IPS-20b (cell line): ENCODE results near the gene ADAMTS16.
"Not testable (repeated sequence)": the region's sequence is repeated elsewhere in the genome, so short reads cannot be mapped to it uniquely, and the experiment has no call there.

Experiments used
- H3K27ac ChIP-seq: one replicate; pipeline ENCODE4 v1.5.1; 2013; ENCODE audit warnings: low read length
- H3K27me3 ChIP-seq: 2 replicates; pipeline ENCODE4 v1.6.1; 2013; ENCODE audit warnings: mild to moderate bottlenecking, low read length, inconsistent platforms; ENCODE audit not compliant: insufficient read depth
- H3K36me3 ChIP-seq: 2 replicates; pipeline ENCODE4 v1.6.1; 2013; ENCODE audit warnings: low read depth, mild to moderate bottlenecking, inconsistent platforms, low read length, moderate library complexity; ENCODE audit not compliant: insufficient read depth
- H3K4me1 ChIP-seq: 2 replicates; pipeline ENCODE4 v1.6.1; 2013; ENCODE audit warnings: mild to moderate bottlenecking, control low read depth, inconsistent platforms, low read length, moderate library complexity; ENCODE audit not compliant: insufficient read depth
- H3K4me3 ChIP-seq: 2 replicates; pipeline ENCODE4 v1.5.1; 2013; ENCODE audit warnings: mild to moderate bottlenecking, low read length, inconsistent platforms
- H3K9ac ChIP-seq: 2 replicates; pipeline ENCODE4 v1.6.1; 2013; ENCODE audit warnings: low read depth, mild to moderate bottlenecking, inconsistent platforms, low read length, moderate library complexity
- H3K9me3 ChIP-seq: 2 replicates; pipeline ENCODE4 v1.6.1; 2013; ENCODE audit warnings: mild to moderate bottlenecking, low read depth, low read length, inconsistent platforms; ENCODE audit not compliant: insufficient read depth

Gene ADAMTS16

DNA sequence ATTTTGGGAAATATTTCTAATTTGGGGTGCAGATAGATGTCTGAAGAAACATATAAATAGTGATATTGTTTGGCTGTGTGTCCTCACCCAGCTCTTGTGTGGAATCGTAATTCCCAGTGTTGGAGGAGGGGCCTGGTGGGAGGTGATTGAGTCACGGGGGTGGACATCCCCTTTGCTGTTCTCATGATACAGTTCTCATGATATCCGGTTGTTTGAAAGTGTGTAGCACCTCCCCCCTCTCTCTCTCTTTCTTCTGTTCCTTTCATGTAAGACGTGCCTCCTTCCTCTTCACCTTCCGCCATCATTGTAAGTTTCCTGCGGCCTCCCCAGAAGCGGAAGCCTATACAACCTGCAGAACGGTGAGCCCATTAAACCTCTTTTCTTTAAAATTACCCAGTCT, 11.4 kb upstream of the ADAMTS16 start:
- no peak overlapping the region for H3K27ac ChIP-seq
- no peaks in the 10 kb centered on the region for H3K36me3 ChIP-seq
- H3K9ac ChIP-seq: no peak overlapping the region
- H3K4me1 ChIP-seq: no peaks in the 10 kb centered on the region
- no peak overlapping the region for H3K4me3 ChIP-seq
- H3K27me3 ChIP-seq: no peaks in the 10 kb centered on the region
- peaks cover 2% of the 10 kb centered on the region for H3K9me3 ChIP-seq

DNA sequence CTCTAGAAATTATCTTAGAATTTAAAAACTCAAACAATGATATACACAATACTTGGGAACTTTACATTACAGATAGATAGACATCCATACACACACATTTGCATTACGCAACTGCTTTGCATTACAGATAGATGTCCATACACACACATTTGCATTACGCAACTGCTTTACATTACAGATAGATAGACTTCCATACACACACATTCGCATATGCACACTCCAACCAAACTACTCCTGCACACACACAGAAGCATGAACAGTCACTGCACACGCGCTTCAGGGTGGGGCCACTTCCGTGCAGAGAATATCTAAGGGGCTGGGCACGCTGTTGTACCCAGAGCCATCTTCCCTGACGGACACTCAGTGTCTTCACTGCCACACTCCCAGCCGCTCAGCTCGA, 7.9 kb upstream of the ADAMTS16 start:
- Histone ChIP-seq H3K27me3 (no peaks in the 10 kb centered on the region), H3K9ac (no peak overlapping the region), H3K4me1 (no peaks in the 10 kb centered on the region), H3K36me3 (no peaks in the 10 kb centered on the region), H3K4me3 (no peak overlapping the region), H3K9me3 (peaks cover 7% of the 10 kb centered on the region), H3K27ac (no peak overlapping the region)

DNA sequence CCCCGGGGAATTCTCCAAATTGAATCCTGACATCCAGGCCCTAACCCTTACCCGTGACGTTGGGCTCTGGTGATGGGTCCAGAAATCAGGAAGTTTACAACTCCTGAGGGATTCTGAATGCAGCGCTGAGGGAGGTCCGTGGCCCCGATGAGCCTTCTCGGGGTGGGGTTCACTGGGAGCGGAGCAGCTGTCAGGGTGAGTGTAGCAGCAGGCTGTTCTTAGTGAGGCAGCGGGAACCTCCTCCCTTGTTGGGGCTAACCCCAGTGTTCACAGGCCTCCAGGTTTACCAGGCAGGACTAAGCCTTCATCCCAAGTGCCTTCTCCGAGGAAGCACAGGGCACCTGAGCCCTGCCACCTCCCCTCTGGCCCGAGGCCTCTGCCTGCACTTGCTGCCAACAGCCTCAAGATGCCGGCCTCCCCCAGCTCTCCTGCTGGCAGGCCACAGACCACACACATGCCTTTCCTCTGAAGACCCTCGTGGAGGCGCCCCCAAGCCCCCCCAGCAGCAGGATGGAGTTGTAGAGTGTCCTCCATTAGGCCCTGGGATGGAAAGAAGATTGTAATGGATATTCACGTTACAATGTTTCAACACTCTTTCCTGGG, 7.3 kb upstream of the ADAMTS16 start:
- peaks cover 7% of the 10 kb centered on the region for H3K9me3 ChIP-seq
- H3K27ac ChIP-seq: no peak overlapping the region
- H3K4me3 ChIP-seq: no peak overlapping the region
- no peaks in the 10 kb centered on the region for H3K27me3 ChIP-seq
- no peaks in the 10 kb centered on the region for H3K36me3 ChIP-seq
- H3K4me1 ChIP-seq: no peaks in the 10 kb centered on the region
- H3K9ac ChIP-seq: no peak overlapping the region

DNA sequence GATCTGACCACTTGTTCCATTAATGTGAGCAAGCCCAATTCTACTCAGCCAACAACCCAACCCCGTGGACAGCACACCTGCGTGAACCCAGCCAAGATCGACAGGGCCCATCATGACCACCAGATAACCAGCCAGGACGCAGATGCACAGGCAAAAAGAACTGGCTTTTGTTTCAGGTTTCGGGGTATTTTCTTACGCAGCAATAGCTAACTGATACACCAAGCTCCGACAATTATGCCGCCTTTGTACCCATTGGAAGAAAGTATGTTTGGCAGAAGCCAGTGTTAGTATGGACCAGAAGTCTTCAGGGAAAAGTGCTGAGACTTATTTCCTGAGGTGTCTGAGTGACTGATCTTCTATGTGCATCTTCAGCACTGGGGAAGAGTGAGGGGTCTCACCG, 6.0 kb upstream of the ADAMTS16 start:
- H3K9me3 ChIP-seq: peaks cover 7% of the 10 kb centered on the region
- H3K36me3 ChIP-seq: no peaks in the 10 kb centered on the region
- no peak overlapping the region for H3K4me3 ChIP-seq
- H3K27ac ChIP-seq: no peak overlapping the region
- peaks cover 4% of the 10 kb centered on the region for H3K27me3 ChIP-seq
- no peaks in the 10 kb centered on the region for H3K4me1 ChIP-seq
- no peak overlapping the region for H3K9ac ChIP-seq

DNA sequence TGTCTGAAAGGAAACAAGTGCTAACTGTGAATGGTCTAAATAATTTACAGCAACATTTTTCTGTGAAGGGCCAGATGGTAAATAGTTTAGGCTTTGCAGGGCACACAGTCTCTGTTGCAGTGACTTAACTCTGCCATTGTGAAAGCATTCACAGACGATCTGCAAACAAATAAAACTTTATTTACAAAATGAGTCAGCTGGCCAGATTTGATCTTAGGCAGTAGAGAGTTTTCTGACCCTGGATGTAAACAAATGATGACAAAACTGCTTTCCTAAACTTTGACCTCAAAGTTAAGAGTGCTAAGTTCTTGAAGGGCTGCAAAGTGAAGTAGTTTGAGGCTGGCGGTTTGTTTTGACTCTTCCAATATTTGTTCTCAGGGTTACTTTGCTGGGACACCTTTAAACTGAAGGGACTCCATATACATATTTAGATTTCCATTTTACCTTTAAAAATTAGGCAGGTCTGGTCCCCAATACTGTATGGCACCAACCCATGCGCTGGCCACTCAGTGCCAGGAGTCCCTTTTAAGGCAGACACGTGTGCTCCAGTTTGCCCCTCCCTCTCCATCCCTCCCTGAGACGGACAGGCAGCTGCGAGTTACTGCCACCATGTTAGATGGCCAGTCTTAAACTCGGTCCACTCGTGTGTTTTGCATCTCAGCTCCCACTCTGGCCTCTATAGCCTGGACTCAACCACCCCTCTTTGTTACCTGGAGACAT, 4.0 kb upstream of the ADAMTS16 start:
- no peaks in the 10 kb centered on the region for H3K36me3 ChIP-seq
- peaks cover 21% of the 10 kb centered on the region for H3K27me3 ChIP-seq
- no peak overlapping the region for H3K9ac ChIP-seq

DNA sequence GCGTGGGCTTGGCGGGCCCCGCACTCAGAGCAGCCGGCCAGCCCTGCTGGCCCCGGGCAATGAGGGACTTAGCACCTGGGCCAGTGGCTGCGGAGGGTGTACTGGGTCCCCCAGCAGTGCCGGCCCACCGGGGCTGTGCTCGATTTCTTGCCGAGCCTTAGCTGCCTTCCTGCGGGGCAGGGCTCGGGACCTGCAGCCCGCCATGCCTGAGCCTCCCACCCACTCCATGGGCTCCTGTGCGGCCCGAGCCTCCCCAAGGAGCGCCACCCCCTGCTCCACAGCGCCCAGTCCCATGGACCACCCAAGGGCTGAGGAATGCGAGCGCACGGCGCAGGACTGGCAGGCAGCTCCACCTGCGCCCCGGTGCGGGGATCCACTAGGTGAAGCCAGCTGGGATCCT, 2.3 kb upstream of the ADAMTS16 start:
- H3K4me1 ChIP-seq, H3K9ac ChIP-seq, H3K36me3 ChIP-seq, H3K4me3 ChIP-seq, H3K27ac ChIP-seq, H3K9me3 ChIP-seq: not testable (repeated sequence)
- peaks cover 25% of the 10 kb centered on the region for H3K27me3 ChIP-seq

More for the DNA sequence above, 4.0 kb upstream of the ADAMTS16 start:
- Histone ChIP-seq H3K9me3 (peaks cover 7% of the 10 kb centered on the region), H3K4me1 (no peaks in the 10 kb centered on the region), H3K4me3 (no peak overlapping the region), H3K27ac (no peak overlapping the region)

DNA sequence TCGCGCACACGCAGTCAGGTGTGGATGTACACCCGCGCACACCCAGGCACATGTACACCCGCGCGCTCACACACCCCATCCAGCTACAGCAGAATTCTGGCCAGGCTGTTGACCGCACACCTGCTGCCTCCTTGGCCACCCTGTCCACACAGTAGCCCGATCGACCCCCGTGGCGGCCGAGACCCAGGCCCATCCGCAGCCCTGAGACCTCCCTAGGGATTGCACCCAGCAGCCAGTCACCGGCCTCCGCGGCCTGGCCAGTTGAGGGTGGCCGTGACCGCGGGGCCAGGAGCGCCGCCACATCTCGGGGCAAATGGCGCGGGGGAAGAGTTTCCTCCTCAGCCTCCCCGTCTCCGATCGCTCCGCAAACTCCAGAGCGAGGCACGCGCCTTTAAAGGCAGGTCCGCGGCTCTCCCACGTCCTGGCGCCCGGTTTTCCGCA, 774 bp upstream of the ADAMTS16 start:
- Histone ChIP-seq H3K4me1 (peaks cover 4% of the 10 kb centered on the region; the same call in 1 of the 2 replicates), H3K27me3 (peaks cover 25% of the 10 kb centered on the region), H3K27ac (no peak overlapping the region), H3K9ac (peak overlapping the region; percentile 74), H3K36me3 (peaks cover 3% of the 10 kb centered on the region; the same call in 1 of the 2 replicates), H3K9me3 (no peaks in the 10 kb centered on the region), H3K4me3 (peak overlapping the region; percentile 86)

DNA sequence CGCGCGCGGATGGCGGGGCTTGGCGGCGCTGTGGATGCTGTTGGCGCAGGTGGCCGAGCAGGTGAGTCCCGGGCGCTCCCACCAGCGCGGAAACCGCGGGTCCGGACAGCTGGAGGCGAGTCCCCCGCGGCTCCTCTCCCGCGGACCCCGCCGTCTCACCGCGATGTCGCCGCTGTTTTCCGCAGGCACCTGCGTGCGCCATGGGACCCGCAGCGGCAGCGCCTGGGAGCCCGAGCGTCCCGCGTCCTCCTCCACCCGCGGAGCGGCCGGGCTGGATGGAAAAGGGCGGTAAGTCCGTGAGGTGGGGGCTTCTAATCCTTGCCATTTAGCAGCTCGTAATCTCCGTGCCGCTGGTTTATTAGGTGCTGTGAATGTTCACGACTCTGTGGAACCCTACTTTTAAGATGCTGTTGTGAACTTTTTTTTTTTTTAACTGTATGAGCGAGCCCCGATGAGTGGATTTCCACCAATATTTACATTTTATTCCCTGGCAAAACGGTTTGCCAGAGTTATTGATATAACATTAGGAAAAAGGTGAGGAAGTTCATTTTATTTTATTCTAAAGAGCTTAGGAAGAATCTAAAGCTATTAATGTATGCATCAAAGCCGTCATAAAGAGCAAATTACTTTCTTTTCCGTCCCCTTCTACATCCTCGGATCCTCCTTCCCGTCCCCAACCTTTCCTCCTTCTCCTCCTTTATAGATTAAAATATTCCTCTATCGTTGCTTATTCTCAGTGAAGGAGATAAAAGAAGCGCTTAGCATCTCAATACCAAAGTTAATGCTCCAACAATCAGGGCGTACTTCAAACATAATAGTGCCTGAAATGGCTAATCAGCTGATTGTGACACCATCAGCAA, 579 bp downstream of the ADAMTS16 start:
- peak overlapping the region; percentile 86 for H3K4me3 ChIP-seq
- H3K27ac ChIP-seq: no peak overlapping the region

DNA sequence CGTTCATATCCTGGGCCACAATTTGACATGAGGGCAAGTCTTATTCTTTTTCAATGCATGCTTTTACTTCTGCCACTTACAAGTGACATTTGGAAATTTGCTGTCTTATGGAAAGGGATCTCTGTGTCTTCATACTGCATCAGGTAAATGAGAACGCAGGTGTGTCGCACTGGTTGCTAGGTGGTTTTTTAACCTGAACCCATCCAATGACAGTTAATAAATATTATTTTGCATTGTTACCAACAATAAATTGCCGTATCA, 1.1 kb downstream of the ADAMTS16 start:
- Histone ChIP-seq H3K36me3 (peaks cover 6% of the 10 kb centered on the region; the same call in 1 of the 2 replicates), H3K27ac (no peak overlapping the region), H3K4me1 (peaks cover 4% of the 10 kb centered on the region; the same call in 1 of the 2 replicates), H3K4me3 (peak overlapping the region; percentile 86), H3K9ac (no peak overlapping the region), H3K9me3 (no peaks in the 10 kb centered on the region), H3K27me3 (peaks cover 25% of the 10 kb centered on the region)

More for the DNA sequence above, 579 bp downstream of the ADAMTS16 start:
- Histone ChIP-seq H3K9me3 (no peaks in the 10 kb centered on the region), H3K4me1 (peaks cover 4% of the 10 kb centered on the region; the same call in 1 of the 2 replicates), H3K9ac (peak overlapping the region; percentile 66; the same call in 1 of the 2 replicates), H3K36me3 (peaks cover 3% of the 10 kb centered on the region; the same call in 1 of the 2 replicates), H3K27me3 (peaks cover 25% of the 10 kb centered on the region)

DNA sequence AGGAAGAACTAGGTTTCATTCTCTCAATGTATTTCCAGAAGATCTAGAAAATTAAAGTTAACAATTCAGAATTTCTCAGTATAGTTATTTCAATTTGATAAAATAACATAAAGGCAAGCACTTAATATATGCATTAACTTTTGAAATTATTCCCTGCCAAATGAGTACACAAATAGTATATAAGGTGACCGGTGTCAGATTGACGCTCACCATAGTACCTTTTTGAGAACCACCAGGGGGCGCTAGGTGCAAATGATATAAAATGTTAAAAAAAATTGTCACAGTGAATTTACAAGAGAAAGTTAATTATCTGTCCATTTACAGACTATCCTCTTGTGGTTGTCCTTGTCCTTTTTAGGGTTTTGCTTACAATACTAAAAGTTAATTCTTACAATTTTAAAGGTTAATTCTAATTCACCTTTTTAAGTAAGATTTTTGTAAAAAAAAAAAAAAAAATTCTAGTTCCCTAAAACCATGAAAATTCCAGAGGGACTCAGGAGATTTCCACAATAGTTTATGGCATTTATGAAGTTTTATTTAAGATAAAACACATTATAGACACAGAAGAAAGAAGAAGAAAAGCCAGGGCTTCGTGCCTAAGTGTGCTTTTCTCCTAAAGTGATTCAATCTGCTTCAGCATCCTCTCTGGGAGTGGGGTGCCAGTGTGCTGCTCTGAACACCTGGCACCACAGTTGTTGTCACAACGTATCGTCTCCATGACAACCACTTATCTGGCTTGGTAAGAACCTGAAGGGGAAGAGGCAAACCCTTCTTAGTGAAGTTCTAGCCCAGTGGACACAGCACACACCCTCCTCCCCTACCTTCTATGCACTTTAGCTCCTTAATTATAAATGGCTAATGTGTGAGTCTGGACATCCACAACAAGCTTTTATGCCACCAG, 1.7 kb downstream of the ADAMTS16 start:
- peak overlapping the region; percentile 86 for H3K4me3 ChIP-seq
- no peak overlapping the region for H3K27ac ChIP-seq
- peaks cover 4% of the 10 kb centered on the region; the same call in 1 of the 2 replicates for H3K4me1 ChIP-seq

DNA sequence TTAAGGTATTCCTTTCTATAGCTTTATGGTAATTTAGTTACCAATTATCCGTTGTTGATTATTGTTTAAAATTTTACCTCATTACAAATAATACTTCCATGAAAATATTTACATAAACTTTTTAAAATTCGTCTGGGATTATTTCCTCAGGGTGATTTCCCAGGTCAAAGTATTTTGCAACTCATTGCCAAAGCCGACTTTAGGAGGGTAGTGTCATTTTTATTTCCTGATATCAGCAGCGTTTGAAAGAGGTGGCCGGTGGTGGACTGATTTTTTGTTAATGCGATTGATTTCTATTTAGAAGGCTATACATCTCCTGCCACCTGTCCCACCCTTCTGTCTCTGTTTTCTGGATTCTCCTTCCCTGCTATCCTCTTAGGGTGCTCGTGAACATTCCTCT, 4.3 kb downstream of the ADAMTS16 start:
- no peak overlapping the region for H3K27ac ChIP-seq
- no peak overlapping the region for H3K9ac ChIP-seq
- no peak overlapping the region for H3K4me3 ChIP-seq
- H3K9me3 ChIP-seq: no peaks in the 10 kb centered on the region
- H3K36me3 ChIP-seq: peaks cover 19% of the 10 kb centered on the region; the same call in 1 of the 2 replicates
- H3K4me1 ChIP-seq: peaks cover 4% of the 10 kb centered on the region; the same call in 1 of the 2 replicates
- peaks cover 18% of the 10 kb centered on the region for H3K27me3 ChIP-seq

More for the DNA sequence above, 1.7 kb downstream of the ADAMTS16 start:
- Histone ChIP-seq H3K9ac (no peak overlapping the region), H3K9me3 (no peaks in the 10 kb centered on the region), H3K27me3 (peaks cover 25% of the 10 kb centered on the region), H3K36me3 (peaks cover 12% of the 10 kb centered on the region; the same call in 1 of the 2 replicates)
